Tracheal epithelial cell (primary cell): Measurements from ENCODE around the gene PARP16. TPM values are rescaled to one million over a fixed set of nuclear protein-coding genes. Genes with fewer than 3 reads are reported as not detected.

Source experiments
- total RNA-seq: library from RNA; depleted of rRNA; stranded (reverse); fragments of >200 nt; gene quantifications from 2 replicates; pipeline ENCODE4 v1.2.1, GENCODE V29; 2014

PARP16 gene
- 2.2 and 2.6 TPM in 2 replicates for total RNA-seq

GRCh38 chr15:65286704-65287519, at the start of gene PARP16:
TSS of gene PARP16 (minus strand) at chr15:65286883. CDS start at chr15:65286426, 457 bp downstream.

GRCh38 chr15:65304381-65305149, 17.9 kb upstream of the PARP16 start, which contains the start of gene RNU5B-1:
TSS of gene RNU5B-1 (plus strand) at chr15:65304677.

GRCh38 chr15:65210770-65211481, 75.8 kb downstream of the PARP16 start, which contains the start of gene CILP:
TSS of gene CILP (minus strand) at chr15:65211473. CDS start at chr15:65209755, 1,718 bp downstream.

Other genes with a start within 250 kb of the PARP16 start
- not detected in 2 replicates for gene SLC51B, start 241.5 kb downstream of the PARP16 start, total RNA-seq
- gene RASL12, start 218.9 kb downstream of the PARP16 start, total RNA-seq, result not detected in 2 replicates
- under 0.01 TPM in 1 of 2 replicates, not detected in the other for gene KBTBD13, start 210.1 kb downstream of the PARP16 start, total RNA-seq
- 0.43 and 0.72 TPM in 2 replicates for gene UBAP1L, start 171.7 kb downstream of the PARP16 start, total RNA-seq
- gene PDCD7, start 153.1 kb downstream of the PARP16 start, total RNA-seq, result 14.0 and 22.6 TPM in 2 replicates
- 30.1 and 32.8 TPM in 2 replicates for gene CLPX, start 101.5 kb downstream of the PARP16 start, total RNA-seq
- gene CILP, start 75.4 kb downstream of the PARP16 start, total RNA-seq, result under 0.01 TPM in 1 of 2 replicates, not detected in the other
- gene RNU5A-1, start 9.2 kb upstream of the PARP16 start, total RNA-seq, result not detected in 2 replicates
- not detected in 2 replicates for gene RNU5B-1, start 17.8 kb upstream of the PARP16 start, total RNA-seq
- gene IGDCC3, start 91.1 kb upstream of the PARP16 start, total RNA-seq, result not detected in 2 replicates
- gene IGDCC4, start 136.1 kb upstream of the PARP16 start, total RNA-seq, result under 0.01 and 5.3 TPM in 2 replicates
- 40.3 and 42.9 TPM in 2 replicates for gene DPP8, start 230.8 kb upstream of the PARP16 start, total RNA-seq
- gene HACD3, start 243.6 kb upstream of the PARP16 start, total RNA-seq, result 85.0 and 102 TPM in 2 replicates